Astrocyte (in vitro differentiated cells and primary cell): ENCODE data around the gene CAPZB. TPM values are rescaled to one million over a fixed set of nuclear protein-coding genes. Genes with fewer than 3 reads are reported as not detected.

ENCODE experiments used
- DNase-seq: peaks from one replicate; pipeline ENCODE4 v3.0.0-alpha.2; 2010; ENCODE audit warnings: low read depth
- FAIRE-seq: peaks from 2 replicates; lab custom pipeline; 2011; peaks lifted over from hg19 to GRCh38; lab: Jason Lieb, UNC
- H2AFZ ChIP-seq: 2 replicates; pipeline ENCODE4 v1.6.0; 2012; ENCODE audit warnings: low read depth, low read length, inconsistent platforms
- H3K27ac ChIP-seq: 2 replicates; pipeline ENCODE4 v1.5.1; 2011; ENCODE audit warnings: low read depth, low read length, inconsistent platforms
- H3K27me3 ChIP-seq: 2 replicates; pipeline ENCODE4 v1.6.0; 2011; ENCODE audit warnings: low read length, inconsistent platforms; ENCODE audit not compliant: insufficient read depth
- H3K36me3 ChIP-seq: 2 replicates; pipeline ENCODE4 v1.5.1; 2011; ENCODE audit warnings: low read length, inconsistent platforms; ENCODE audit not compliant: insufficient read depth
- H3K4me1 ChIP-seq: 2 replicates; pipeline ENCODE4 v1.5.1; 2011; ENCODE audit warnings: low read length, inconsistent platforms; ENCODE audit not compliant: insufficient read depth
- H3K4me2 ChIP-seq: 2 replicates; pipeline ENCODE4 v1.6.0; 2012; ENCODE audit warnings: low read length, inconsistent platforms
- H3K4me3 ChIP-seq: 2 replicates; pipeline ENCODE4 v1.5.1; 2011; ENCODE audit warnings: low read depth, mild to moderate bottlenecking, low read length, inconsistent platforms; ENCODE audit not compliant: insufficient read depth
- H3K79me2 ChIP-seq: 2 replicates; pipeline ENCODE4 v1.6.0; 2012; ENCODE audit warnings: mild to moderate bottlenecking, low read length, inconsistent platforms; ENCODE audit not compliant: insufficient read depth
- H3K9ac ChIP-seq: 2 replicates; pipeline ENCODE4 v1.6.0; 2012; ENCODE audit warnings: mild to moderate bottlenecking, low read length, inconsistent platforms
- H3K9me3 ChIP-seq: 2 replicates; pipeline ENCODE4 v1.5.1; 2012; ENCODE audit warnings: low read depth, mild to moderate bottlenecking, low read length, inconsistent platforms; ENCODE audit not compliant: insufficient read depth
- H4K20me1 ChIP-seq: 2 replicates; pipeline ENCODE4 v1.6.0; 2012; ENCODE audit warnings: low read length, inconsistent platforms; ENCODE audit not compliant: insufficient read depth
- H3K27ac Mint-ChIP-seq: one replicate; pipeline ENCODE4 v1.8.0; 2021; ENCODE audit warnings: mild to moderate bottlenecking, mixed read lengths; ENCODE audit not compliant: unreplicated experiment
- H3K27me3 Mint-ChIP-seq: one replicate; pipeline ENCODE4 v1.8.0; 2021; ENCODE audit warnings: low read depth, mixed read lengths; ENCODE audit not compliant: unreplicated experiment
- H3K36me3 Mint-ChIP-seq: one replicate; pipeline ENCODE4 v1.8.0; 2021; ENCODE audit warnings: low read depth, mixed read lengths; ENCODE audit not compliant: unreplicated experiment
- H3K4me1 Mint-ChIP-seq: one replicate; pipeline ENCODE4 v1.8.0; 2021; ENCODE audit warnings: low read depth, mixed read lengths; ENCODE audit not compliant: unreplicated experiment
- H3K4me3 Mint-ChIP-seq: one replicate; pipeline ENCODE4 v1.8.0; 2021; ENCODE audit warnings: mild to moderate bottlenecking, moderate library complexity, mixed read lengths; ENCODE audit not compliant: unreplicated experiment
- H3K9me3 Mint-ChIP-seq: one replicate; pipeline ENCODE4 v1.8.0; 2021; ENCODE audit warnings: mild to moderate bottlenecking, mixed read lengths; ENCODE audit not compliant: unreplicated experiment
- CTCF ChIP-seq: IDR thresholded peaks from 2 replicates; pipeline ENCODE4 v1.5.1; 2011; ENCODE audit warnings: low read depth, mild to moderate bottlenecking, inconsistent platforms, low read length, moderate library complexity; ENCODE audit not compliant: insufficient read depth
- EZH2 ChIP-seq: IDR thresholded peaks from 2 replicates; pipeline ENCODE4 v1.6.1; 2012; ENCODE audit warnings: mild to moderate bottlenecking, low read length, inconsistent platforms; ENCODE audit not compliant: insufficient read depth
- total RNA-seq: library from RNA; stranded (reverse); gene quantifications from 2 replicates; pipeline ENCODE4 v1.2.1, GENCODE V29; 2021

CAPZB gene
- total RNA-seq, 1 donor from 2014 or later: 458 TPM

DNA sequence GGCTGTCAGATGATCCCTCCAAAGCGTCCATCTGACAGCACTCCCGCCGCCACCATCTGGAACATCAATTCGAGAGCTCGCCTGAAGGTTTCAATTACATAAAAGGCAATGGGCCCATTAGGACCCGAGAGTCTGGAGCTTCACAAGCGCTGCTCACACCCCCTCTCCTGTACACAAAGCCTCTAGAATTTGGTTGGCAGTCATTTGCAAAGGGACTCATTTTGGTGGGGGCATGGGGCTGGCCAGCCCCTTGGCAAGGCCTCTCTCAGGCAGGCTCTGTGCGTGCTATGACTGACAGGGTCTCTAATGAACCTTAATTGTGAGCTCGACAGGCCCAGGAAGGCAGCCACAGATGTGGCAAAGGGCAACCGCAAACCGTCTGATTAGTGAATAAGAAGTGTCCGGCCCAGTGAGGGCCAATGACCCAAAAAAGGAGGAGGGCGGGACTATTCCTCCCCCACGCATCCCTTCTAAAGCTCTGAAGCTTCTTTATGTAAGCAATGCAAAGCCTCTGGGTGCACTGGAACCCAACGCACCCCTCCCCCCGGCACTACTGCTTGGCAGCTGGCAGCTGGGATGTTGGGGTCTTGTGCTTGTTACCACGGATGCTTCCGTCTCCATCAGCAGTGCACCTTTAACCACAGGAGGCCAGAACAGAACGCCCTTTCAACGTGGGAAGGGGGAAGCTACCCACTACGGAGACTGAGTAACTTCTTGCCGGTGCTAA, 79.4 kb downstream of the CAPZB start:
- Histone ChIP-seq H3K79me2 (peaks cover 96% of the 10 kb centered on the region), H3K9me3 (no peaks in the 10 kb centered on the region), H2AFZ (no peak overlapping the region), H4K20me1 (peaks cover 96% of the 10 kb centered on the region), H3K9ac (peak overlapping the region; percentile 16), H3K36me3 (no peaks in the 10 kb centered on the region), H3K4me2 (peak overlapping the region; percentile 56), H3K4me1 (peaks cover 40% of the 10 kb centered on the region), H3K27me3 (no peaks in the 10 kb centered on the region), H3K4me3 (no peak overlapping the region), H3K27ac (no peak overlapping the region)
- Mint-ChIP-seq H3K27ac (no peak overlapping the region), H3K4me3 (no peak overlapping the region), H3K9me3 (peaks cover 4% of the 10 kb centered on the region), H3K4me1 (peaks cover 65% of the 10 kb centered on the region), H3K27me3 (no peaks in the 10 kb centered on the region), H3K36me3 (peaks cover 26% of the 10 kb centered on the region)
- FAIRE-seq: no peak
- DNase-seq: peak; percentile 74
- TF ChIP-seq EZH2: no peak
- no peak for TF ChIP-seq CTCF

- H3K27ac Mint-ChIP-seq: no peak overlapping the region
- DNase-seq (no peak), FAIRE-seq (no peak)
- Histone ChIP-seq H2AFZ (no peak overlapping the region), H3K9ac (peak overlapping the region; percentile 16), H3K27ac (no peak overlapping the region), H3K79me2 (peaks cover 96% of the 10 kb centered on the region), H4K20me1 (peaks cover 96% of the 10 kb centered on the region), H3K36me3 (no peaks in the 10 kb centered on the region), H3K9me3 (no peaks in the 10 kb centered on the region), H3K27me3 (no peaks in the 10 kb centered on the region), H3K4me1 (peaks cover 46% of the 10 kb centered on the region), H3K4me3 (no peak overlapping the region), H3K4me2 (peak overlapping the region; percentile 56)
- no peaks in the 10 kb centered on the region for H3K27me3 Mint-ChIP-seq
- H3K4me3 Mint-ChIP-seq: no peak overlapping the region
- peaks cover 69% of the 10 kb centered on the region for H3K4me1 Mint-ChIP-seq
- H3K36me3 Mint-ChIP-seq: peaks cover 28% of the 10 kb centered on the region
- peak; percentile 15 for TF ChIP-seq CTCF
- no peak for TF ChIP-seq EZH2
- H3K9me3 Mint-ChIP-seq: peaks cover 4% of the 10 kb centered on the region
Observed at GRCh38 chr1:19405195-19405760, 80.1 kb downstream of the CAPZB start.

DNA sequence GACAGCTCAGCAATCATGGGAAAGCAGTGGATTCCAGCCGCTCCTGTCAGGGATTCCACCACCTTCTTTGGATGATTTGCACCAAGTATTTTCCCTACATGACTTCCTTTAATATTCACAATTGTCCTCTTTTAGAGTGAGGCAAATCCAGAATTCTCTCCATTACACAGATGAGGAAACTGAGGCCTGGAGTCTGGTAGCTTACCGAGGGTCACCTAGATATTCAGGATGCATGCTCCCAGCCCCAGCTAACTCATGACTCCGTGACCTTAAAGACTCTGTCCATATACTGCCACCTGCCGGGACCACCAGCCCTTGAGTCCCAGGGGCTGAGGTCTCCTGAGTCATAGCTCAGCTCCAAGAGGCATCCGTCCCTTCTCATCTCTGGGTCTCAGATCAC, 80.6 kb downstream of the CAPZB start:
- H3K79me2 ChIP-seq: peaks cover 96% of the 10 kb centered on the region
- no peak overlapping the region for H3K4me2 ChIP-seq
- H3K36me3 ChIP-seq: no peaks in the 10 kb centered on the region
- Mint-ChIP-seq H3K36me3 (peaks cover 28% of the 10 kb centered on the region), H3K27me3 (no peaks in the 10 kb centered on the region), H3K4me3 (no peak overlapping the region), H3K27ac (peak overlapping the region; percentile 67), H3K9me3 (peaks cover 4% of the 10 kb centered on the region), H3K4me1 (peaks cover 74% of the 10 kb centered on the region)
- H3K27me3 ChIP-seq: no peaks in the 10 kb centered on the region
- DNase-seq (no peak), FAIRE-seq (no peak)
- H3K4me3 ChIP-seq: no peak overlapping the region
- H3K4me1 ChIP-seq: peaks cover 49% of the 10 kb centered on the region
- H3K9ac ChIP-seq: no peak overlapping the region
- no peaks in the 10 kb centered on the region for H3K9me3 ChIP-seq
- no peak overlapping the region for H3K27ac ChIP-seq
- no peak overlapping the region for H2AFZ ChIP-seq
- peaks cover 95% of the 10 kb centered on the region for H4K20me1 ChIP-seq
- no peak for TF ChIP-seq EZH2
- TF ChIP-seq CTCF: no peak
